Measurements from ENCODE around the gene NYNRIN. TPM values are rescaled to one million over a fixed set of nuclear protein-coding genes. Genes with fewer than 3 reads are reported as not detected.
A peak's percentile ranks its signal among the peaks of the same experiment; 100 is the strongest.
"Not testable (repeated sequence)": the region's sequence is repeated elsewhere in the genome, so short reads cannot be mapped to it uniquely, and the experiment has no call there.

Gene NYNRIN
- total RNA-seq, 2 donors from 2014 or later: 9.5 to 11.6 TPM

DNA sequence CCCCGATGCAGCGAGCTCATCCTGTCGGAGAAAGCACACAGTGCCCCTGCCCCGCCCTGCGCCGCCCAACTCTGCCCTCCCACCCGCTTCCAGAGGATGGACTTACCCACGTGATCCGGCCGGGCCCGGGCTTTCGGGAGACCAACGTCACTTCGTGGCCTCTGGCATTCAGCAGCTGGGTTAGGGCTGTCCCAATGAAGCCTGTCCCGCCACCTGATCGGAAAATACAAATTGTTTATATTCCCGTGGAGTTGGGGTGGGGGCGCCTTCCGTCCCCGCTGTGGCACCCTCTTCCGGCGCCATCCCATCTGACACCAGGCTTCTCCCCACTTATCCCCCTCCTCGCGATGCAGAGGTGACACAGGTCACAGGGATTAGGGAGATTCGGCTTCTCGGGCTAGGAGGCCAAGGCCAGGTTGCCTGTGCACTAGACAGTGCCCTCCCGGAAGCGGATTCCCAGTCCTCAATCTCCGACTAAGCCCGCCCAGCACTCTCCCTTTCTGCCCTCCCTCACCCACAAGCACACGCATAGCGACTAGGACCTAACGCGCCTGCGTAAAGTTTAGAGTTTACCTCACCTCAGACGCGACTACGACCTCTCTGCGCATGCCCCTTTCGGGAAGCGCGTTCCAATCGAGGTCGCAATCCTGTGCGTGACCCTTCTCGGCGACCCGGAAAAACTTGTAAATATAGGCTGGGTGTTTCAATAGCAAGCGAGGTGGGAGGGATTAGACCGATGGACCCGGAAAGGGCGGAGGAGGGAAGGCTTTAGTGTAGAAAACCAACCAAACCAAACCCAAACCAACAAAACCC lies 43.6 kb downstream of the NYNRIN start, which contains the start of gene SDR39U1:
Gene SDR39U1 (minus strand): TSS at position 537 of the 813 bp plus-strand sequence. CDS start 7 bp downstream, at position 530.
- DNase-seq (ENCODE audit: low spot score): peak; percentile 93
- no peaks in the 10 kb centered on the region for H3K27me3 ChIP-seq (replicated peaks; ENCODE audit: insufficient read depth)
- peaks cover 5 to 21% of the 10 kb centered on the region in 2 donors for H3K4me1 ChIP-seq (ENCODE audit: control insufficient read depth in 1 of 2, low read depth in 2 of 2)
- H3K36me3 ChIP-seq: peaks cover 29% of the 10 kb centered on the region
- no peaks in the 10 kb centered on the region for H3K9me3 ChIP-seq
- H3K27ac ChIP-seq: peak within 1 kb of the TSS; percentile 100
- peak; percentile 2 for TF ChIP-seq CTCF (IDR thresholded peaks at IDR 0.05)
- H3K4me3 ChIP-seq: peak within 1 kb of the TSS; percentile 95
- ATAC-seq (ENCODE audit: insufficient number of reproducible peaks, low FRiP score, low read depth): peak; percentile 91

DNA sequence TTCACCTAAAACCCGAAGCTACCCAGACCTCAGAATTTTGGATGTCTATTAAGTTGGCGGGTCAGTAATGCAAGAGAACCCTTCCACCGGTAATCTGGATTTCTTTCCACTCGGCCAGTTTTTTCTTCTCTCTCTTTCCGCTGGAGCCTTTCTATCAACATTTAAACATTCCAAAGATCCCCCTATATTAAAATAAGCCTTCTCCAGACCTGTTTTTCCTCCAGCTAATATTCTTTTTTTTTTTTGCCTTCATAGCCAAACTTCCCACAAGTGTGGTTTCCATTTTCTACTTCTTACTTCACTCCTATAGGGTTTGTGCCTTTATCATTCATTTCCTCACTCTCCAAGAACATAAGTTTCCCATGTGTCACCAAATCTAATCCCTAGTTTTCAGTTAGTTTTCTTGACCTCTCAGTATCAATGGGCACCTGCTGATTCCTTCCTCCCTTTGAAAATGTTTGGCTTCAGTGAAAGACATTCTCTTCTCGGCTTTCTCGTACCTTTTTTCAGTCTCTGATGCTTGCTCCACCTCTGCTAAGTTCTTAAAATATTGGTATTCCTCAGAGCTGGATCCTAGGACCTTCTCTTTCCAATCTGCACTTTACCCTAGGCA lies 44.4 kb downstream of the NYNRIN start:
- Histone ChIP-seq H3K9me3 (no peaks in the 10 kb centered on the region), H3K36me3 (peaks cover 22% of the 10 kb centered on the region), H3K27ac (peak overlapping the region; percentile 100), H3K27me3 (replicated peaks; ENCODE audit: insufficient read depth) (no peaks in the 10 kb centered on the region), H3K4me1 (ENCODE audit: control insufficient read depth in 1 of 2, low read depth in 2 of 2) (peaks cover 5 to 21% of the 10 kb centered on the region in 2 donors), H3K4me3 (peak overlapping the region; percentile 95)
- ATAC-seq (ENCODE audit: insufficient number of reproducible peaks, low FRiP score, low read depth) (no peak), DNase-seq (ENCODE audit: low spot score) (no peak)
- no peak for TF ChIP-seq CTCF (IDR thresholded peaks at IDR 0.05)

DNA sequence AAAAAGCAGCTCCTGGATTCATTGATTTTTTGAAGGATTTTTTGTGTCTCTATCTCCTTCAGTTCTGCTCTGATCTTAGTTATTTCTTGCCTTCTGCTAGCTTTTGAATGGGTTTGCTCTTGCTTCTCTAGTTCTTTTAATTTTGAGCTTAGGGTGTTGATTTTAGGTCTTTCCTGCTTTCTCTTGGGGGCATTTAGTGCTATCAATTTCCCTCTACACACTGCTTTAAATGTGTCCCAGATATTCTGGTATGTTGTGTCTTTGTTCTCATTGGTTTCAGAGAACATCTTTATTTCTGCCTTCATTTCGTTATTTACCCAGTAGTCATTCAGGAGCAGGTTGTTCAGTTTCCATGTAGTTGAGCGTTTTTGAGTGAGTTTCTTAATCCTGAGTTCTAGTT lies 52.0 kb downstream of the NYNRIN start:
- not testable (repeated sequence) for ATAC-seq (ENCODE audit: insufficient number of reproducible peaks, low FRiP score, low read depth); H3K27ac ChIP-seq

GRCh38 chr14:24456980-24457379 lies 58.2 kb downstream of the NYNRIN start:
- no peaks in the 10 kb centered on the region for H3K9me3 ChIP-seq
- no peaks in the 10 kb centered on the region for H3K27me3 ChIP-seq (replicated peaks; ENCODE audit: insufficient read depth)
- no peak overlapping the region for H3K27ac ChIP-seq
- TF ChIP-seq CTCF (IDR thresholded peaks at IDR 0.05): no peak
- no peak for DNase-seq (ENCODE audit: low spot score)
- no peak overlapping the region for H3K4me3 ChIP-seq
- H3K4me1 ChIP-seq (ENCODE audit: control insufficient read depth in 1 of 2, low read depth in 2 of 2): no peaks in the 10 kb centered on the region
- no peaks in the 10 kb centered on the region for H3K36me3 ChIP-seq
- no peak for ATAC-seq (ENCODE audit: insufficient number of reproducible peaks, low FRiP score, low read depth)

More for the DNA sequence above, 52.0 kb downstream of the NYNRIN start:
- not testable (repeated sequence) for H3K27me3 ChIP-seq (replicated peaks; ENCODE audit: insufficient read depth); H3K4me1 ChIP-seq (ENCODE audit: control insufficient read depth in 1 of 2, low read depth in 2 of 2); H3K9me3 ChIP-seq; H3K4me3 ChIP-seq; H3K36me3 ChIP-seq; DNase-seq (ENCODE audit: low spot score)

- Histone ChIP-seq H3K27me3 (replicated peaks; ENCODE audit: insufficient read depth) (no peaks in the 10 kb centered on the region), H3K27ac (no peak overlapping the region), H3K36me3 (no peaks in the 10 kb centered on the region), H3K9me3 (no peaks in the 10 kb centered on the region), H3K4me3 (no peak overlapping the region), H3K4me1 (ENCODE audit: control insufficient read depth in 1 of 2, low read depth in 2 of 2) (no peaks in the 10 kb centered on the region)
- ATAC-seq (ENCODE audit: insufficient number of reproducible peaks, low FRiP score, low read depth) (no peak), DNase-seq (ENCODE audit: low spot score) (no peak)
- TF ChIP-seq CTCF (IDR thresholded peaks at IDR 0.05): no peak
These were observed 59.9 kb downstream of the NYNRIN start for GRCh38 chr14:24458736-24459135.
